Transverse colon (tissue), 4 donors: ENCODE results near the gene FETUB.

Experiments
- CTCF ChIP-seq, 5 experiments: fragments of 200-600 bp in 3 of 5; fragments of 450-650 bp in 2 of 5; sonication (generic) in 3 of 5; IDR thresholded peaks; 1 replicate in 2 of 5; 2 replicates in 3 of 5; pipeline ENCODE4 v1.5.1; 2016 to 2017; ENCODE audit warnings: antibody characterized with exemption in 5 of 5, inconsistent platforms in 3 of 5, mild to moderate bottlenecking in 2 of 5, moderate library complexity in 1 of 5
- EP300 ChIP-seq: sonication (generic); formaldehyde crosslinking; IDR thresholded peaks from one replicate; pipeline ENCODE4 v1.6.1; 2017; ENCODE audit warnings: antibody characterized with exemption, low read depth
- POLR2A ChIP-seq: fragments of 450-650 bp; IDR thresholded peaks from one replicate; pipeline ENCODE4 v1.6.1; 2016; ENCODE audit warnings: antibody characterized with exemption, mild to moderate bottlenecking, moderate library complexity
- POLR2AphosphoS5 ChIP-seq, 3 donors: sonication (generic); formaldehyde crosslinking; IDR thresholded peaks; one replicate each; pipeline ENCODE4 v1.6.1; 2016; ENCODE audit warnings: antibody characterized with exemption in 3 of 3

- TF ChIP-seq CTCF (IDR thresholded peaks at IDR 0.05): no peak
- TF ChIP-seq POLR2AphosphoS5 (IDR thresholded peaks at IDR 0.05): no peak
- TF ChIP-seq EP300: no peak
- TF ChIP-seq POLR2A: no peak
Measured at GRCh38 chr3:186646841-186647240, 6.6 kb downstream of the FETUB start.
